ENCODE data around the gene MMP25. TPM values are rescaled to one million over a fixed set of nuclear protein-coding genes. Genes with fewer than 3 reads are reported as not detected.

Gene MMP25
- total RNA-seq, 1 donor from 2014 or later, result 21.6 TPM

GRCh38 chr16:3015865-3016521, 30.4 kb upstream of the MMP25 start:
- no peak for DNase-seq (ENCODE audit: low spot score)

GRCh38 chr16:3017344-3017743, 29.0 kb upstream of the MMP25 start:
- DNase-seq (ENCODE audit: low spot score), result no peak

GRCh38 chr16:3017794-3018506, 28.4 kb upstream of the MMP25 start, which contains the start of gene CLDN6:
Gene CLDN6 (minus strand): TSS chr16:3018183. CDS start chr16:3016021, 2,162 bp downstream.
- no peak for DNase-seq (ENCODE audit: low spot score)

DNA sequence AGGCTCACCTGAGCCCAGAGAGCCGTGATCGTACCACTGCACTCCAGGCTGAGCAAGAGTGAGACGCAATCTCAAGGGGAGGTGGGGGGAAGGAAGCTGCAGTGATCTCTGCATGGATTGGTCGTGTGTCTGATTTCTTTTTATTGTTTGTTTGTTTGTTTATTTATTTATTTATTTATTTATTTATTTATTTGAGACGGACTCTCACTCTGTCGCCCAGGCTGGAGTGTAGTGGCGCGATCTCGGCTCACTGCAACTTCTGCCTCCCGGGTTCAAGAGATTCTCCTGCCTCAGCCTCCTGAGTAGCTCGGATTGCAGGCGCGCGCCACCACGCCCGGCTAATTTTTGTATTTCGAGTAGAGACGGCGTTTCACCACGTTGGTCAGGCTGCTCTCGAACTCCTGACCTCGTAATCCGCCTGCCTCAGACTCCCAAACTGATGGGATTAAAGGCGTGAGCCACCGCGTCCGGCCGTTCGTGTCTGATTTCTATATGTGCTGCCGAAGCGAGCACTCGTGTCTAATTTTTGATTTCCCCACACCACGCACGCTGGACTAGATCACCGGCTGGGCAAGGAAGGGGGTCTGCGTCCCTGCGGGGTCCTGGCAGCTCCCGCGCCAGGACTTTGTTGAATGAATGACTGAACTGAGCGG, 26.6 kb upstream of the MMP25 start:
- DNase-seq (ENCODE audit: low spot score), result no peak

DNA sequence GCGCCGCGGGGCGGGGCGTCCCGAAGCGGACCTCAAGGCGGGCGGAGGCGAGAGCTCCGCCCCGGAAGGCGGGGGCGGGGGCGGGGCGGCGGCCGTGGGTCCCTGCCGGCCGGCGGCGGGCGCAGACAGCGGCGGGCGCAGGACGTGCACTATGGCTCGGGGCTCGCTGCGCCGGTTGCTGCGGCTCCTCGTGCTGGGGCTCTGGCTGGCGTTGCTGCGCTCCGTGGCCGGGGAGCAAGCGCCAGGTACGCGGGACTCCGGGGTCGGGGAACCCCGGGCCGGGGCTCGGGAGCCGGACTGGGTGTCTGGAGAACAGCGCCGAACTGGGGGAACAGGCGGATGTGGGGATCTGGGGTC, 26.1 kb upstream of the MMP25 start, which contains the start of gene TNFRSF12A:
Gene TNFRSF12A (plus strand): TSS at position 122 of the 357 bp plus-strand sequence. CDS start 30 bp downstream, at position 152.
- peak; percentile 93 for DNase-seq (ENCODE audit: low spot score)

DNA sequence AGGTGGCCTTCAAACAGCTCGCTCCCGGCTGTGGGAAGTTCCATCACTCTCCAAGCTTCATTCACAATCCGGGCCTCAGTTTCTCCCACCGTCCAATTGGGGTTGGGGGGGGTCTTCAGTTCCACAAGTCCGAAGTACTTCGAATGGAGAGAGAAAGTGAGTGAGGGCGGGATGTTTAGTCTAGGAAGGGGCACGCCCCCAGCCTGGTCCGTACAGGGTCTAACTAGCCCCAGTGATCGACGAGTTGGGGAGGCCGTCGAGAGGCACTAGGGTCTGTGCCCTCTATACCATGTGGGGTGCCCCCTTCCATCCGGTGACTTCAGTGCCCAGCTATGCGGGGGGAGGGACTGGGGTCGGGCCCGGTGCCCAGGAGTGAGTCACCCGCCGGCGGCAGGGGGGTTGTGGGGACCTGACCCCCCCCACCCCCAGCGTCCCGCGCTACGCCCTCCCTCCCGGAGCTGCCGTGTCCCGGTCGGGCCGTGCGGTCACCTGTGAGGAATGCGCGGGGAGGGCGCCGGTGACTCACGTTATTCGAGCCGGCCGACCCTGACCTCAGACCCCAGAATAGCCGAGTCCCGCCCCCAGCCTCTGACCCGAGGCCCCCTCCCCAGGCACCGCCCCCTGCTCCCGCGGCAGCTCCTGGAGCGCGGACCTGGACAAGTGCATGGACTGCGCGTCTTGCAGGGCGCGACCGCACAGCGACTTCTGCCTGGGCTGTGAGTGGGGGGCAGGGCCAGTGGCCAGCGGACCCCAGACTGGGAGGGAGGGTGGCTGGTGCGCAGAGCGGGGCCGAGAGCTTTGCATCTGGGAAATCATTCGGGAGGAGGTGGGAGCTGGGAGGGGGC, 25.5 kb upstream of the MMP25 start:
- peak; percentile 96 for DNase-seq (ENCODE audit: low spot score)

DNA sequence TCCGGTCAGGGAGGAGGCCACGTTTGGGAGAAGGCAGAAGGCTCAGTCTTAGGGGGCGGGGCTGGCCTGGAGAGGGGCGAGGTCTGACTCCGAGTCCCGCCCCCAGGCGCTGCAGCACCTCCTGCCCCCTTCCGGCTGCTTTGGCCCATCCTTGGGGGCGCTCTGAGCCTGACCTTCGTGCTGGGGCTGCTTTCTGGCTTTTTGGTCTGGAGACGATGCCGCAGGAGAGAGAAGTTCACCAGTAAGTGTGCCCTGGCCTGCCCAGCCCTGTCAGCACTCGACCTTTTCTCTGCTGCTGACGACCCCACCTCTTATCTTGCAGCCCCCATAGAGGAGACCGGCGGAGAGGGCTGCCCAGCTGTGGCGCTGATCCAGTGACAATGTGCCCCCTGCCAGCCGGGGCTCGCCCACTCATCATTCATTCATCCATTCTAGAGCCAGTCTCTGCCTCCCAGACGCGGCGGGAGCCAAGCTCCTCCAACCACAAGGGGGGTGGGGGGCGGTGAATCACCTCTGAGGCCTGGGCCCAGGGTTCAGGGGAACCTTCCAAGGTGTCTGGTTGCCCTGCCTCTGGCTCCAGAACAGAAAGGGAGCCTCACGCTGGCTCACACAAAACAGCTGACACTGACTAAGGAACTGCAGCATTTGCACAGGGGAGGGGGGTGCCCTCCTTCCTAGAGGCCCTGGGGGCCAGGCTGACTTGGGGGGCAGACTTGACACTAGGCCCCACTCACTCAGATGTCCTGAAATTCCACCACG, 24.7 kb upstream of the MMP25 start:
- peak; percentile 92 for DNase-seq (ENCODE audit: low spot score)

- DNase-seq (ENCODE audit: low spot score), result peak; percentile 97
Measured at GRCh38 chr16:3022208-3022683, 24.1 kb upstream of the MMP25 start.

DNA sequence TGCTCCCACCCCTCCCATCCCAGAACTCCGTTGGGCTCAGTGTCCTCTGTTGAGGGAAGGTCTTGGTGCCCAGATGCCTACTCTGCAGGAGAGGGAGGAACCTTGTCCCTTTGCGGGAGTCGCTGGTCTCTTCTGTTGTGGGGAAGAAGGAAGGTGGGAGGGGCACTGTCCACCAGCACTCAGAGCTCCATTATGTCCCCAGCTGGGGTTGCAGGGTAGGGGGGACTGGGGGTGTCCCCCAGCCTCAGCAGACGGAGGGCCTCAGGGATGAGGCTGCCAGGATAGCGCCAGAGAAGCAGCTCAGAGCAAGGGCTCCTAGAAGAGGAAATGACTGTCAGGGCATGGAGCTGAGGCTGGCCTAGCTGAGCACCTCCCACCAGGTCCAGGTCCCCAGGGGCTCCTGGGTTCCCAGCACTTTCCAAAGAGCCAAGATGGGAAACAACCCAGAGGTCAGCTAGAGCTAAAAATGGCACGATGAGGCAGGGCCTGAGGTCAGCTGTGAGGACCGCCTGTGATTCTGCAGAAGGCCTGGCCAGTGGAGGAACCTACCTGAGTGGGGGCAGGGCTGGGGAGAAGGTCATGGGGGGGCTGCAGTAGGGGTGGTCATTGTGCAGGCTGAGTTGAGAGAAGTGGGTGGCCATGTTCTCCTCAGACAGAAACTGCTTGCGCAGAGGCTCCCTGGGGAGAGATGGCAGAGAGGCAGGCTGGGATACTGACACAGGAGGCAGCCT, 23.5 kb upstream of the MMP25 start:
- DNase-seq (ENCODE audit: low spot score), result no peak

GRCh38 chr16:3023415-3023668, 23.0 kb upstream of the MMP25 start:
- no peak for DNase-seq (ENCODE audit: low spot score)

GRCh38 chr16:3023669-3024478, 22.5 kb upstream of the MMP25 start, which contains the start of the genes HCFC1R1 and THOC6:
Gene HCFC1R1 (minus strand): TSS chr16:3023942. CDS start chr16:3023941, 1 bp downstream.
Gene THOC6 (plus strand): TSS chr16:3024035. CDS start chr16:3024327, 292 bp downstream.
- peak; percentile 99 for DNase-seq (ENCODE audit: low spot score)

DNA sequence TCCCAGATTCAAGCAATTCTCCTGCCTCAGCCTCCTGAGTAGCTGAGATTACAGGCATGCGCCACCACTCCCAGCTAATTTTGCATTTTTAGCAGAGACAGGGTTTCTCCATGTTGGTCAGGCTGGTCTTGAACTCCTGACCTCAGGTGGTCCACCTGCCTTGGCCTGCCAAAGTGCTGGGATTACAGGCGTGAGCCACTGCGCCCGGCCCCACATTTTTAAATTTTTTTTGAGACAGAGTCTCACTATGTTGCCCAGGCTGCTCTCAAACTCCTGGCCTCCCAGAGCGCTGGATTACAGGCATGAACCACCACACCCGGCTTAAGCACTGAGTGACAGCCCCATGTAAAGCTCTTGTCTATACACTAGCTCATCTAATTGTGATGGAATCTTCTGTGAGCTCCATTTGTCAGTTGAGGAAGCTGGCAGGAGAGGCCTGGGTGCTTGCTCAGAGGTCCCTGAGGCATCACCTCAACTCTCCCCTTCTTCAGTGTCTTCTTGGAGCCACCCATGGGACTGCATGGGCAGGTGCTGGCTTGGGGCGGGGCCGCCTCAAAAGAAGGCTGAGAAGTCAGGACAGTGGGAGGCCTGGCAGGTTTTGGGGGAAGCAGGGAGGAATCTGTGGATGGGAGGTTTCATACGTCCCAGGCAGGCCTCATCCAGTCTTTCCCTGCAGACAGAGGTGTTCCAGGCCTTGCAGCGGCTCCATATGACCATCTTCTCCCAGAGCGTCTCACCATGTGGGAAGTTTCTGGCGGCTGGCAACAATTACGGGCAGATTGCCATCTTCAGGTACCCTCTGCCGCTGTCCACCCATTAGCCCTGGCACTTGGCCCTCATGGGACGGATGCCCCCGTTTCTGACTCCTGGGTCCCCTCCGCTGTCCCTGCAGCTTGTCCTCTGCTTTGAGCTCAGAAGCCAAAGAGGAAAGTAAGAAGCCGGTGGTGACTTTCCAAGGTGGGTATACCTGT, 21.0 kb upstream of the MMP25 start:
- no peak for DNase-seq (ENCODE audit: low spot score)

DNA sequence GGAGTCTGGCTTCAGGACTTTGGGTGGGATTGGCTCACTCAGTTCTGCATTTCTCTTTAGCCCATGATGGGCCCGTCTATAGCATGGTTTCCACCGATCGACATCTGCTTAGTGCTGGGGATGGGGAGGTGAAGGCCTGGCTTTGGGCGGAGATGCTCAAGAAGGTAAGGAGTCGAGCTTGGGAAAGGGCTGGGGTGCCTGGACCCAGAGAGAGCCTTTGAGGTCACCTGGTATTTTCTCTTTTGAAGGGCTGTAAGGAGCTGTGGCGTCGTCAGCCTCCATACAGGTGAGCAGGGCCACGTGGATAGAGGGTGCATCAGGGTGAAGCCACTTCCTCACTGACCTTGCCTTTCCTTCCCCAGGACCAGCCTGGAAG, 20.4 kb upstream of the MMP25 start:
- DNase-seq (ENCODE audit: low spot score), result no peak

DNA sequence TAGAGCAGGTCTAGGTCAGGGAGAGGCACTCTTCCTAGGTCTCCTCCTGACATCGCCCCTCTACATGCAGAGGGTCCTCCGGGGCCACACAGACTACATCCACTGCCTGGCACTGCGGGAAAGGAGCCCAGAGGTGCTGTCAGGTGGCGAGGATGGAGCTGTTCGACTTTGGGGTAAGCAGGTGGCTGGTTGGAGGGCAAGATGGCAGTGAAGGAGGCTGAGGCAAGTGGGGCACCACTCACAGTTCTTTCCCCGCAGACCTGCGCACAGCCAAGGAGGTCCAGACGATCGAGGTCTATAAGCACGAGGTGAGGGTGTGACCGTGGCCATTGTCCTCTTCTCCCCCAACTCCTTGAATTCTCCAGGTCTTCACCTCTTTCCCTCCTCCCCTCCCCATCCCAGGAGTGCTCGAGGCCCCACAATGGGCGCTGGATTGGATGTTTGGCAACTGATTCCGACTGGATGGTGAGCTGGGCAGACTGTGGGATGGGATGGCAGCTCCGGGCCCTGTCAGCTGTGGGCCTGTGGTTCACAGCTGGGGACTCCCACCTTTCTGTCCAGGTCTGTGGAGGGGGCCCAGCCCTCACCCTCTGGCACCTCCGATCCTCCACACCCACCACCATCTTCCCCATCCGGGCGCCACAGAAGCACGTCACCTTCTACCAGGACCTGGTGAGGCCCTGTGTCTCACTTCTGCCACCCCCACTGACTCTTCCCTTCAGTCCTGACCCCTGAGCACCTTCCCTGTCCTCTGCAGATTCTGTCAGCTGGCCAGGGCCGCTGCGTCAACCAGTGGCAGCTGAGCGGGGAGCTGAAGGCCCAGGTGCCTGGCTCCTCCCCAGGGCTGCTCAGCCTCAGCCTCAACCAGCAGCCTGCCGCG, 19.5 kb upstream of the MMP25 start:
- no peak for DNase-seq (ENCODE audit: low spot score)

GRCh38 chr16:3027489-3027795, 18.9 kb upstream of the MMP25 start:
- no peak for DNase-seq (ENCODE audit: low spot score)

GRCh38 chr16:3027983-3028715, 18.2 kb upstream of the MMP25 start:
- peak; percentile 94 for DNase-seq (ENCODE audit: low spot score)
